ENCODE measurements around the gene MGAT3. TPM values are rescaled to one million over a fixed set of nuclear protein-coding genes. Genes with fewer than 3 reads are reported as not detected.

Gene MGAT3
- total RNA-seq, 1 donor from 2014 or later: 0.53 TPM

GRCh38 chr22:39430576-39431150 is 26.1 kb upstream of the MGAT3 start:
- DNase-seq (ENCODE audit: low read depth) (no peak), FAIRE-seq (no peak)
- no peak overlapping the region for H3K4me3 ChIP-seq (ENCODE audit: low read depth, low read length)
- H3K36me3 ChIP-seq (ENCODE audit: control insufficient read depth, insufficient read depth, low read length): peaks cover 17% of the 10 kb centered on the region
- TF ChIP-seq CTCF (IDR thresholded peaks at IDR 0.05; ENCODE audit: insufficient read depth, low read length, severe bottlenecking): no peak
- no peaks in the 10 kb centered on the region for H3K27me3 ChIP-seq (ENCODE audit: control insufficient read depth, insufficient read depth, low read length)

DNA sequence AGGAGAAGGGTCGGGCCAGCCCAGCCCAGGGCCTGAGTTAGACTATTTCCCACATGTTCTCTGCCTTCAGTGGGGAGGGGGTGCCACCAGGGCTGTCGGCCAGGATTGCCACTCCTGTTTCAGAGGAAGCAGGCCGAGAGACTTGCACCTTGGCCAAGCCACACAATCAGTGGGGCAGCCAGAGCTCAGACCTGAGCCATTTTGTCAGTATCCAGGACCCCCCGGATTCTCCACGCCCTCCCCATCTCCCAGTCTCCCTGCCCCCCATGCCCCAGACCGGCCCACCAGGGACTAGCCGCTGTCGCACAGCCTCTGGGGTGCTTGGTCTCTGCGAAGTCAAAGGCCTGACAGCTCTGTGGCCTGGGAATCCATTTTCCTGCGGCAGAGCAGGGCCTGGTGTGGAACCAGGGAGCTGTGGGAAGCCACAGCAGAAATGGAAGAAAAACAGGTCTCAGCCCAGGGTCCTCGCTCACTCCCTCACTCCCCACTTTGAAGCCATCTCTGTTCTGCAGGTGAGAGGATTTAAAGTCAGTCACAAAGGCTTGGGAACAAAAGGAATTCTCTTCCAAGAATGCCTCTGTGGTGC is 25.5 kb upstream of the MGAT3 start:
- DNase-seq (ENCODE audit: low read depth) (no peak), FAIRE-seq (no peak)
- no peaks in the 10 kb centered on the region for H3K27me3 ChIP-seq (ENCODE audit: control insufficient read depth, insufficient read depth, low read length)
- no peak overlapping the region for H3K4me3 ChIP-seq (ENCODE audit: low read depth, low read length)
- peaks cover 17% of the 10 kb centered on the region for H3K36me3 ChIP-seq (ENCODE audit: control insufficient read depth, insufficient read depth, low read length)
- TF ChIP-seq CTCF (IDR thresholded peaks at IDR 0.05; ENCODE audit: insufficient read depth, low read length, severe bottlenecking): no peak

GRCh38 chr22:39431821-39432251 is 25.0 kb upstream of the MGAT3 start:
- Histone ChIP-seq H3K36me3 (ENCODE audit: control insufficient read depth, insufficient read depth, low read length) (peaks cover 16% of the 10 kb centered on the region), H3K27me3 (ENCODE audit: control insufficient read depth, insufficient read depth, low read length) (no peaks in the 10 kb centered on the region), H3K4me3 (ENCODE audit: low read depth, low read length) (no peak overlapping the region)
- FAIRE-seq: no peak
- DNase-seq (ENCODE audit: low read depth): no peak
- no peak for TF ChIP-seq CTCF (IDR thresholded peaks at IDR 0.05; ENCODE audit: insufficient read depth, low read length, severe bottlenecking)

DNA sequence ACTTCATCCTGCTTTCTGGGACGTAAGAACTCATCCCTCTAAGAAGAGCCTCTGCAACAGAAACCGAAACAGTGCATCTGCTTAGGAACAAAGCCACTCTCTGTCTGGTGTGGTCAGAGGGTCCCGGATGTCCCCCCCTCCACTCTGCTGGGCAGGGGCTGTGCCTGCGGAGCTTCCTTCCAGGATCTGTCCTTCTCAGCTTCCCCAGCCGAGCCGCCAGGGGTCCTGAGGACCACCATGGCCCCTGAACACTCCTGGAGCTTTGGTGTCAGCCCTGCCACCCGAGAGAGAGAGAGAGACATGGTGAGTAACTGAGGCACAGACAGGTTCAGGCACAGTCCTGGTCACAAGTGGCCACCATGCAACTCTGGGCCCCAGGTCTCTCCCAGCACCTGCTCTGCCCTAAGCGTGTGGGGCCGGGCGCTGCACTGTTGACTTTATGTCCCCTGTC is 24.4 kb upstream of the MGAT3 start:
- H3K36me3 ChIP-seq (ENCODE audit: control insufficient read depth, insufficient read depth, low read length): peaks cover 14% of the 10 kb centered on the region
- H3K27me3 ChIP-seq (ENCODE audit: control insufficient read depth, insufficient read depth, low read length): no peaks in the 10 kb centered on the region
- no peak for TF ChIP-seq CTCF (IDR thresholded peaks at IDR 0.05; ENCODE audit: insufficient read depth, low read length, severe bottlenecking)
- FAIRE-seq: no peak
- no peak for DNase-seq (ENCODE audit: low read depth)
- H3K4me3 ChIP-seq (ENCODE audit: low read depth, low read length): no peak overlapping the region

- Histone ChIP-seq H3K27me3 (ENCODE audit: control insufficient read depth, insufficient read depth, low read length) (no peaks in the 10 kb centered on the region), H3K36me3 (ENCODE audit: control insufficient read depth, insufficient read depth, low read length) (peaks cover 11% of the 10 kb centered on the region), H3K4me3 (ENCODE audit: low read depth, low read length) (no peak overlapping the region)
- FAIRE-seq: no peak
- DNase-seq (ENCODE audit: low read depth): no peak
- no peak for TF ChIP-seq CTCF (IDR thresholded peaks at IDR 0.05; ENCODE audit: insufficient read depth, low read length, severe bottlenecking)
These were observed 23.2 kb upstream of the MGAT3 start for GRCh38 chr22:39433476-39434242.

Data from bronchial epithelial cell (primary cell).